ENCODE data around the gene RGS8.

The RGS8 gene

DNA sequence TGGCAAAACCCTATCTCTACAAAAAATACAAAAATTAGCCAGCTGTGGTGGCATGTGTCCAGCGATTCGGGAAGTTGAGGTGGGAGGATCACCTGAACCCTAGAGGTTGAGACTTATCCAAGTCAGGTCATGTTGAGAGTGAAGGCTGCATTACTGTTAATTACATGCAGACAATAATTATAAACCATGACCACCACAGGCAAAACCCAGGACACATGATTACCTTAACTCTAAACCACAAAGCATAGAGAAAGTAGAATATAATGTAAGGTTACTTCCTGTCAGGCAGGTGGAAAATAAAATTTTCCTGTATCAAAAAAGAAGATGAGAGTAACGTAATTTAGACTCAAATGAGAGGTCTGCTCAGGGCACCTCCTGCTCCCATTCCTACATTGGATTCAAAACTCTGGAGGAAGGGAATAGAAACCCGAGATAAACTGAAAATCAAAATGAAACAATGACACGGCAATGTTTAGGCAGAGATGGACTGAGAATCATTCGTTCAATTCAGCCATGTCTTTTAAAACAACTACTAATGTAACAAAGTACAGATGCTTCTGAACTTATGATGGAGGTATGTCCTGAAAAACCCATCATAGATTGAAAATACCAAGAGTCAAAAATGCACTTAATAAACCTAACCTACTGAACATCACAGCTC, 33.6 kb downstream of the RGS8 start:
- no peaks in the 10 kb centered on the region for H3K4me1 ChIP-seq (ENCODE audit: insufficient read depth, insufficient read length)
- TF ChIP-seq ZNF274 (IDR thresholded peaks at IDR 0.05; ENCODE audit: low read depth, low read length) = no peak
- TF ChIP-seq YY1 (IDR thresholded peaks at IDR 0.05; ENCODE audit: insufficient read depth, insufficient read length) = no peak
- no peak for TF ChIP-seq SUZ12 (IDR thresholded peaks at IDR 0.05; ENCODE audit: extremely low read depth, insufficient read depth, insufficient read length)
- no peak overlapping the region for H3K4me3 ChIP-seq (ENCODE audit: insufficient read length, low read depth)
- DNase-seq (ENCODE audit: low read depth, low spot score) = no peak
- no peaks in the 10 kb centered on the region for H3K36me3 ChIP-seq (ENCODE audit: insufficient read depth, insufficient read length, low read length)
- no peaks in the 10 kb centered on the region for H3K9me3 ChIP-seq (ENCODE audit: insufficient read depth, low read length)
- H3K27me3 ChIP-seq (ENCODE audit: insufficient read depth, insufficient read length) = no peaks in the 10 kb centered on the region
- H3K9ac ChIP-seq (ENCODE audit: insufficient read length, low read depth) = no peak overlapping the region

DNA sequence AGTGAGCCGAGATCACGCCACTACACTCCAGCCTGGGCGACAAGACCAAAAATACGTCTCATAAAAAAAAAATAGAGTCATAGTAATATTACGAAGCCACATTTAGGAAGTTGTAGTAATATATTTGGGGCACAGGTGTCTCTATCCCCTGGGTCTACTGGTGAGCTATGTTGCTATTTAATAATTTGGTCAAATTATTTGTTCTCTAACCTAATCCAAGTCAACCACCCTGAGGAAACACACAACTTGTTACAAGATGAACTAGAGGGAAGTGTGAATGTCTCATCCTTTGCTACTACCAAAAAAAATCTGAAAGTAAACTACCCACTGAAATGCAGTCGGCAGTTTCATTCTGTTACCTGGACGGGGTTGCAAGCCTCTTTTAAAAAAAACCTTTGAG, 35.3 kb downstream of the RGS8 start:
- TF ChIP-seq ZNF274 (IDR thresholded peaks at IDR 0.05; ENCODE audit: low read depth, low read length) (no peak), YY1 (IDR thresholded peaks at IDR 0.05; ENCODE audit: insufficient read depth, insufficient read length) (no peak), SUZ12 (IDR thresholded peaks at IDR 0.05; ENCODE audit: extremely low read depth, insufficient read depth, insufficient read length) (no peak)
- Histone ChIP-seq H3K27me3 (ENCODE audit: insufficient read depth, insufficient read length) (no peaks in the 10 kb centered on the region), H3K36me3 (ENCODE audit: insufficient read depth, insufficient read length, low read length) (no peaks in the 10 kb centered on the region), H3K9me3 (ENCODE audit: insufficient read depth, low read length) (no peaks in the 10 kb centered on the region), H3K4me3 (ENCODE audit: insufficient read length, low read depth) (no peak overlapping the region), H3K4me1 (ENCODE audit: insufficient read depth, insufficient read length) (no peaks in the 10 kb centered on the region), H3K9ac (ENCODE audit: insufficient read length, low read depth) (no peak overlapping the region)
- DNase-seq (ENCODE audit: low read depth, low spot score) = no peak

DNA sequence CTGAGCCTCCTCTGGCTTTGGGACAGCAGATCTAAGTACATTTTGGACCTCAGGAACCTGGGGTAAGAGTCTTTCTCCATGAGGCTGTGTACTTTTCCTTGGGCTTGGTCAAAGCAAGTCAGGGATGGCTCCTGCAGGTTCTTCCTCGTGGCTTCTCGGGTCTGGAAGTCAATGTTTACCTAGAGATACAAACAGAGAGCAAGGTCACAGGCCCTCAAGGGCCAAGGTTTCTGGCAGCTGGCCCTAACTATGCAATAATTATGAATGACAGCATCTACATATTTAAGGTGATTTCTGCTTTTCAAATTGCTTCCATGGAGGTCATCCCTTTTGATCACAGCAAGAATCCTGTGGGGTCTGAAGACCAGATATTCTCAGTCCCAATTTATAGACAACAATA, 37.6 kb downstream of the RGS8 start:
- no peak overlapping the region for H3K9ac ChIP-seq (ENCODE audit: insufficient read length, low read depth)
- no peaks in the 10 kb centered on the region for H3K4me1 ChIP-seq (ENCODE audit: insufficient read depth, insufficient read length)
- H3K4me3 ChIP-seq (ENCODE audit: insufficient read length, low read depth) = no peak overlapping the region
- no peaks in the 10 kb centered on the region for H3K27me3 ChIP-seq (ENCODE audit: insufficient read depth, insufficient read length)
- TF ChIP-seq SUZ12 (IDR thresholded peaks at IDR 0.05; ENCODE audit: extremely low read depth, insufficient read depth, insufficient read length) (no peak), YY1 (IDR thresholded peaks at IDR 0.05; ENCODE audit: insufficient read depth, insufficient read length) (no peak), ZNF274 (IDR thresholded peaks at IDR 0.05; ENCODE audit: low read depth, low read length) (no peak)
- H3K36me3 ChIP-seq (ENCODE audit: insufficient read depth, insufficient read length, low read length) = no peaks in the 10 kb centered on the region
- no peak for DNase-seq (ENCODE audit: low read depth, low spot score)
- no peaks in the 10 kb centered on the region for H3K9me3 ChIP-seq (ENCODE audit: insufficient read depth, low read length)

DNA sequence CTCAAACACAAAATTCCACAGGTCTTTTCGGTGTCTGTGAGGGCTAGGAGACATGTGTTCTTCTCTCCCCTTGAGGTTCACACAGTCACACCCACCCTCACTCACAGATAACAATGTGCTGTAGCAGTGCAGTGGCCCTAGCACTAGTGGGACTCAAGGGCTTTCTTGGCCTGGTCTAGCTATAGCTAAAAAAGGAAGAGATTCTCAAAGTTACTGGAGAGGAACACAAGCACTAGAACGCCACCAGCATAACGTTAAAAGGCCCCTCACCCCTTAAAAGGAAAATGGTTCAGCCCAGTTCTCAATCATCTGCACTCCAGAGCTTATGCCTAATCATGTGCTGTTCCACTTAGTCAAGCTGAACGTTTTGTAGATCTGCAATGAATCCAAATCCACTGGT, 39.5 kb downstream of the RGS8 start:
- H3K9me3 ChIP-seq (ENCODE audit: insufficient read depth, low read length) = no peaks in the 10 kb centered on the region
- DNase-seq (ENCODE audit: low read depth, low spot score) = no peak
- H3K36me3 ChIP-seq (ENCODE audit: insufficient read depth, insufficient read length, low read length) = no peaks in the 10 kb centered on the region
- H3K27me3 ChIP-seq (ENCODE audit: insufficient read depth, insufficient read length) = no peaks in the 10 kb centered on the region
- no peak overlapping the region for H3K9ac ChIP-seq (ENCODE audit: insufficient read length, low read depth)
- H3K4me3 ChIP-seq (ENCODE audit: insufficient read length, low read depth) = no peak overlapping the region
- no peak for TF ChIP-seq YY1 (IDR thresholded peaks at IDR 0.05; ENCODE audit: insufficient read depth, insufficient read length)
- TF ChIP-seq SUZ12 (IDR thresholded peaks at IDR 0.05; ENCODE audit: extremely low read depth, insufficient read depth, insufficient read length) = no peak
- no peaks in the 10 kb centered on the region for H3K4me1 ChIP-seq (ENCODE audit: insufficient read depth, insufficient read length)

DNA sequence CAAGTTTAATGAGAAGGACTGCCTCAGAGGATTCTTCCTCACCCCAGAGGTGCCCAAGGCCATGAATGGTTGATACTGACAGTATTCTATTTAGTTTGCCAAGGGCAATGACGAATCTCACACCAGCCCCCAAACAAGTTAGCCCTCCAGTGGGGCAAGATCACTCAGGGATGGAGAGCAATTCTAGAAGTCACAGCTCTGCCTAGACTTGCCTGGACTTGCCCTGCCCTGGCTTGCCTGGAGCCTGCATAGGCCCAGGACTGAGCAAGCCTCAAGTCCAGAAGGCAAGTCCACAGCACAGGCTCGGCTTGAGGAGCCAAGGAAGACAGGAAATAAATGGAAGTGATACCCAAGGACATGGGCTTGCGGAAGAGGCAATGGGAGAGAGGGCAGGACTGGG, 40.7 kb downstream of the RGS8 start:
- H3K4me3 ChIP-seq (ENCODE audit: insufficient read length, low read depth) = no peak overlapping the region
- H3K9ac ChIP-seq (ENCODE audit: insufficient read length, low read depth) = no peak overlapping the region
- TF ChIP-seq SUZ12 (IDR thresholded peaks at IDR 0.05; ENCODE audit: extremely low read depth, insufficient read depth, insufficient read length) = no peak
- no peak for TF ChIP-seq YY1 (IDR thresholded peaks at IDR 0.05; ENCODE audit: insufficient read depth, insufficient read length)
- TF ChIP-seq ZNF274 (IDR thresholded peaks at IDR 0.05; ENCODE audit: low read depth, low read length) = no peak
- no peak for DNase-seq (ENCODE audit: low read depth, low spot score)
- H3K36me3 ChIP-seq (ENCODE audit: insufficient read depth, insufficient read length, low read length) = no peaks in the 10 kb centered on the region
- H3K9me3 ChIP-seq (ENCODE audit: insufficient read depth, low read length) = no peaks in the 10 kb centered on the region
- H3K4me1 ChIP-seq (ENCODE audit: insufficient read depth, insufficient read length) = no peaks in the 10 kb centered on the region
- H3K27me3 ChIP-seq (ENCODE audit: insufficient read depth, insufficient read length) = no peaks in the 10 kb centered on the region

DNA sequence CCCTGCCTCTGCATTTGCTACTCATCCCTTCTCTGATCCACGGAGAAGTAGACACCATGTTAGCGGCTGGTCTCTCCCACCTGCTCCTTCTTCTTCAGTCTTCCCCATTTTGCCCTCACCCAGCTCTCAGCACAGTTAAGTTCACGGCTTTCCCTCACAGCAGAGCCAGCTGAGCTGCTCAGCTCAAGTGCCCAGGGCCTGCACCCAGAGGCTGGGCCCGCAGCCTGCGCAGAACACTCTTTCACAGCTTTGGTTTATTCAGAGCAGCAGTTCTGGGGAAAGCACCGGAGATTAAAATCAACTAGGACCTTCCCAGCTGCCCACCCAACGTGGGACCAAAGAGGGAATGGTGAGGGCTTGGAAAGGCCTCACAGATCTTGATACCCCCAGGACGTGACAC, 41.9 kb downstream of the RGS8 start:
- Histone ChIP-seq H3K9ac (ENCODE audit: insufficient read length, low read depth) (no peak overlapping the region), H3K9me3 (ENCODE audit: insufficient read depth, low read length) (no peaks in the 10 kb centered on the region), H3K27me3 (ENCODE audit: insufficient read depth, insufficient read length) (no peaks in the 10 kb centered on the region), H3K36me3 (ENCODE audit: insufficient read depth, insufficient read length, low read length) (no peaks in the 10 kb centered on the region), H3K4me3 (ENCODE audit: insufficient read length, low read depth) (no peak overlapping the region), H3K4me1 (ENCODE audit: insufficient read depth, insufficient read length) (no peaks in the 10 kb centered on the region)
- no peak for TF ChIP-seq ZNF274 (IDR thresholded peaks at IDR 0.05; ENCODE audit: low read depth, low read length)
- no peak for TF ChIP-seq SUZ12 (IDR thresholded peaks at IDR 0.05; ENCODE audit: extremely low read depth, insufficient read depth, insufficient read length)
- no peak for TF ChIP-seq YY1 (IDR thresholded peaks at IDR 0.05; ENCODE audit: insufficient read depth, insufficient read length)
- DNase-seq (ENCODE audit: low read depth, low spot score) = no peak

DNA sequence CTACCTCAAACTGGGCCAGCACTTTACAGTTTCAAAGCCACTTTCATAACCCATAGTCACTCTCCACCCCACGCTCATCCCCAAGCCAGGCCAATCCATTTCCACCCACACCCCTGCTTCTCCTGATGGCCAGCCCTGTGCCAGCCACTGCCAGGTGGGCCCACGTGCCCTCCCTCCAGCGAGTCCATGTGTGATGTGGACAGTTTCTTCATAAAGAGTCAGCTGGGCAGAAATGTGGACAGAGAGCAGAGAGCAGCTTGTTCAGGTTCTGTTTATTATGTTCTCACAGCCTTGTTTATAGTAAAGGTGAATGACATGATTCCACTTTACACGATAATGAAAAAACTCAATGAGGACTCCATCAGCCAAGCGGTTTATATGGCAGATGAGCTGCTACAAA, 42.8 kb downstream of the RGS8 start:
- no peak overlapping the region for H3K4me3 ChIP-seq (ENCODE audit: insufficient read length, low read depth)
- H3K36me3 ChIP-seq (ENCODE audit: insufficient read depth, insufficient read length, low read length) = no peaks in the 10 kb centered on the region
- no peak overlapping the region for H3K9ac ChIP-seq (ENCODE audit: insufficient read length, low read depth)
- no peaks in the 10 kb centered on the region for H3K27me3 ChIP-seq (ENCODE audit: insufficient read depth, insufficient read length)
- no peaks in the 10 kb centered on the region for H3K4me1 ChIP-seq (ENCODE audit: insufficient read depth, insufficient read length)
- no peak for TF ChIP-seq YY1 (IDR thresholded peaks at IDR 0.05; ENCODE audit: insufficient read depth, insufficient read length)
- TF ChIP-seq ZNF274 (IDR thresholded peaks at IDR 0.05; ENCODE audit: low read depth, low read length) = no peak
- TF ChIP-seq SUZ12 (IDR thresholded peaks at IDR 0.05; ENCODE audit: extremely low read depth, insufficient read depth, insufficient read length) = no peak
- no peak for DNase-seq (ENCODE audit: low read depth, low spot score)
- no peaks in the 10 kb centered on the region for H3K9me3 ChIP-seq (ENCODE audit: insufficient read depth, low read length)

Data from NT2/D1 (cell line).